ENCODE measurements around the gene CCT4.
"Not testable (repeated sequence)": the region's sequence is repeated elsewhere in the genome, so short reads cannot be mapped to it uniquely, and the experiment has no call there.

Gene CCT4

GRCh38 chr2:61888267-61889055, at the start of gene CCT4:
CCT4 (minus strand) TSS chr2:61888656; CDS start chr2:61888507, 149 bp downstream.
- no peak for FAIRE-seq
- DNase-seq (ENCODE audit: low spot score), result peak; percentile 69

GRCh38 chr2:61937886-61938285, 49.4 kb upstream of the CCT4 start:
- no peak for FAIRE-seq
- no peak for DNase-seq (ENCODE audit: low spot score)

- DNase-seq (ENCODE audit: low spot score) (no peak), FAIRE-seq (no peak)
Measured at GRCh38 chr2:61937098-61937497, 48.6 kb upstream of the CCT4 start.

GRCh38 chr2:61928826-61929461, 40.5 kb upstream of the CCT4 start:
- FAIRE-seq (no peak), DNase-seq (ENCODE audit: low spot score) (no peak)

GRCh38 chr2:61926531-61927477, 38.3 kb upstream of the CCT4 start:
- DNase-seq (ENCODE audit: low spot score) (no peak), FAIRE-seq (no peak)

GRCh38 chr2:61924895-61925663, 36.6 kb upstream of the CCT4 start:
- no peak for FAIRE-seq

GRCh38 chr2:61922714-61923113, 34.3 kb upstream of the CCT4 start:
- DNase-seq (ENCODE audit: low spot score), result no peak
- FAIRE-seq, result no peak

More at GRCh38 chr2:61924895-61925663, 36.6 kb upstream of the CCT4 start:
- no peak for DNase-seq (ENCODE audit: low spot score)

- no peak for DNase-seq (ENCODE audit: low spot score)
- FAIRE-seq, result no peak
Measured at GRCh38 chr2:61920548-61920947, 32.1 kb upstream of the CCT4 start.

GRCh38 chr2:61914794-61915193, 26.3 kb upstream of the CCT4 start:
- not testable (repeated sequence) for DNase-seq (ENCODE audit: low spot score); FAIRE-seq

GRCh38 chr2:61911510-61911909, 23.1 kb upstream of the CCT4 start:
- DNase-seq (ENCODE audit: low spot score) (no peak), FAIRE-seq (no peak)

- FAIRE-seq (no peak), DNase-seq (ENCODE audit: low spot score) (no peak)
Measured at GRCh38 chr2:61910603-61911002, 22.1 kb upstream of the CCT4 start.

- DNase-seq (ENCODE audit: low spot score), result no peak
- FAIRE-seq, result no peak
Measured at GRCh38 chr2:61909116-61909515, 20.7 kb upstream of the CCT4 start.

GRCh38 chr2:61906186-61906470, 17.7 kb upstream of the CCT4 start:
- no peak for DNase-seq (ENCODE audit: low spot score)
- FAIRE-seq, result no peak

- DNase-seq (ENCODE audit: low spot score) (peak; percentile 39), FAIRE-seq (no peak)
Measured at GRCh38 chr2:61905372-61906185, 17.1 kb upstream of the CCT4 start, which contains the start of gene COMMD1. COMMD1 (plus strand) TSS chr2:61905674; CDS start chr2:61905679, 5 bp downstream.

GRCh38 chr2:61900281-61900680, 11.8 kb upstream of the CCT4 start:
- FAIRE-seq, result no peak
- no peak for DNase-seq (ENCODE audit: low spot score)

- no peak for DNase-seq (ENCODE audit: low spot score)
- FAIRE-seq, result no peak
Measured at GRCh38 chr2:61898810-61899209, 10.4 kb upstream of the CCT4 start.

- no peak for DNase-seq (ENCODE audit: low spot score)
- no peak for FAIRE-seq
Measured at GRCh38 chr2:61887717-61888266, 664 bp downstream of the CCT4 start.

- no peak for DNase-seq (ENCODE audit: low spot score)
- no peak for FAIRE-seq
Measured at GRCh38 chr2:61885896-61886603, 2.4 kb downstream of the CCT4 start.

- FAIRE-seq (no peak), DNase-seq (ENCODE audit: low spot score) (no peak)
Measured at GRCh38 chr2:61882850-61883249, 5.6 kb downstream of the CCT4 start.

Measured in RCC 7860 (cell line).